Esophagus squamous epithelium (tissue), 5 donors: ENCODE data around the gene ARHGEF2. TPM values are rescaled to one million over a fixed set of nuclear protein-coding genes. Genes with fewer than 3 reads are reported as not detected.

Source experiments
- DNase-seq: peaks from one replicate; lab custom pipeline; 2025; lab: John Stamatoyannopoulos, UW
- H3K27ac ChIP-seq, 4 donors: fragments of 200-600 bp; sonication (generic); one replicate each; pipeline ENCODE4 v1.5.1; 2016 to 2019; ENCODE audit warnings: mild to moderate bottlenecking in 1 of 4
- H3K27me3 ChIP-seq, 4 donors: fragments of 200-600 bp; sonication (generic); 1 replicate in 3 of 4; 2 replicates in 1 of 4; pipeline versions ENCODE4 v1.5.1 to v1.6.0; 2017 to 2021; ENCODE audit warnings: antibody characterized with exemption in 1 of 4
- H3K36me3 ChIP-seq, 3 donors: fragments of 200-600 bp; sonication (generic); one replicate each; pipeline ENCODE4 v1.5.1; 2016 to 2019
- H3K4me1 ChIP-seq, 3 donors: fragments of 200-600 bp; sonication (generic); one replicate each; pipeline ENCODE4 v1.5.1; 2017 to 2019
- H3K4me3 ChIP-seq, 4 donors: fragments of 200-600 bp; sonication (generic); 1 replicate in 3 of 4; 2 replicates in 1 of 4; pipeline ENCODE4 v1.5.1; 2016 to 2019; ENCODE audit warnings: mild to moderate bottlenecking in 2 of 4, moderate library complexity in 1 of 4
- H3K9me3 ChIP-seq, 3 donors: fragments of 200-600 bp; sonication (generic); one replicate each; pipeline ENCODE4 v1.5.1; 2016 to 2019
- CTCF ChIP-seq, 6 experiments: fragments of 450-650 bp in 4 of 6; fragments of 200-600 bp in 2 of 6; sonication (generic) in 2 of 6; IDR thresholded peaks; one replicate each; pipeline ENCODE4 v1.5.1; 2016 to 2019; ENCODE audit warnings: antibody characterized with exemption in 6 of 6, mild to moderate bottlenecking in 4 of 6, moderate library complexity in 4 of 6
- POLR2A ChIP-seq, 4 donors: fragments of 450-650 bp; IDR thresholded peaks; one replicate each; pipeline ENCODE4 v1.6.1; 2017; ENCODE audit warnings: antibody characterized with exemption in 4 of 4, mild to moderate bottlenecking in 4 of 4, moderate library complexity in 3 of 4
- WGBS, 2 donors: methylation state at CpG; one replicate each; pipeline ENCODE4 v1.1.5; 2018; 5-methylcytosine and 5-hydroxymethylcytosine counted together
- intact Hi-C: fragments of 100-400 bp; cut with DNase I; formaldehyde crosslinking; loops from one replicate; pipeline ENCODE4 v1.15.0; 2022
- total RNA-seq, 4 donors: library from RNA; depleted of rRNA; stranded (reverse); fragments of >200 nt; gene quantifications; one replicate each; pipeline ENCODE4 v1.1.0, GENCODE V29; 2016
- donor health status: DM: yes; HTN: yes; CAD: no.

Gene ARHGEF2
- total RNA-seq, 4 donors from 2014 or later = 22.6 to 38.3 (median 27.5) TPM

- Histone ChIP-seq H3K4me1 (no peaks in the 10 kb centered on the region), H3K4me3 (no peak overlapping the region), H3K9me3 (no peaks in the 10 kb centered on the region), H3K27ac (no peak overlapping the region), H3K36me3 (peaks cover 23 to 97% (median 42%) of the 10 kb centered on the region in 3 donors), H3K27me3 (no peaks in the 10 kb centered on the region)
- intact Hi-C loops = no loop called here
- no peak for TF ChIP-seq POLR2A (IDR thresholded peaks at IDR 0.05)
- TF ChIP-seq CTCF (IDR thresholded peaks at IDR 0.05) = no peak
- 82 to 92% methylated on average over 4 of the region's 4 CpGs for WGBS, 2 donors
- DNase-seq = no peak
These were observed 33.9 kb upstream of the ARHGEF2 start for GRCh38 chr1:156012051-156012817.

GRCh38 chr1:156009404-156009803, 31.1 kb upstream of the ARHGEF2 start:
- peaks cover 0 to 4% (median 0%) of the 10 kb centered on the region in 3 donors for H3K4me1 ChIP-seq
- intact Hi-C loops = no loop called here
- DNase-seq = no peak
- H3K4me3 ChIP-seq = no peak overlapping the region
- 53 to 66% methylated on average over 2 to 3 of the region's 3 CpGs for WGBS, 2 donors
- TF ChIP-seq CTCF (IDR thresholded peaks at IDR 0.05) = no peak
- no peak for TF ChIP-seq POLR2A (IDR thresholded peaks at IDR 0.05)
- H3K36me3 ChIP-seq = peaks cover 23 to 73% (median 33%) of the 10 kb centered on the region in 3 donors
- H3K27me3 ChIP-seq = no peaks in the 10 kb centered on the region
- no peaks in the 10 kb centered on the region for H3K9me3 ChIP-seq
- H3K27ac ChIP-seq = no peak overlapping the region

- no peak for DNase-seq
- no peak overlapping the region for H3K4me3 ChIP-seq
- WGBS, 2 donors = 65 to 79% methylated on average over 5 to 6 of the region's 7 CpGs
- intact Hi-C loops = no loop called here
- peaks cover 19 to 47% (median 29%) of the 10 kb centered on the region in 3 donors for H3K36me3 ChIP-seq
- H3K4me1 ChIP-seq = peaks cover 0 to 25% (median 0%) of the 10 kb centered on the region in 3 donors
- TF ChIP-seq POLR2A (IDR thresholded peaks at IDR 0.05) (no peak), CTCF (IDR thresholded peaks at IDR 0.05) (no peak)
- no peaks in the 10 kb centered on the region for H3K9me3 ChIP-seq
- H3K27me3 ChIP-seq = no peaks in the 10 kb centered on the region
- no peak overlapping the region for H3K27ac ChIP-seq
These were observed 28.5 kb upstream of the ARHGEF2 start for GRCh38 chr1:156006666-156007376.

GRCh38 chr1:156004843-156005584, 26.7 kb upstream of the ARHGEF2 start:
- no peak overlapping the region for H3K27ac ChIP-seq
- intact Hi-C loops = no loop called here
- peaks cover 7 to 29% (median 17%) of the 10 kb centered on the region in 3 donors for H3K36me3 ChIP-seq
- H3K27me3 ChIP-seq = no peaks in the 10 kb centered on the region
- no peak overlapping the region for H3K4me3 ChIP-seq
- TF ChIP-seq POLR2A (IDR thresholded peaks at IDR 0.05) = no peak
- no peak for TF ChIP-seq CTCF (IDR thresholded peaks at IDR 0.05)
- peaks cover 0 to 39% (median 0%) of the 10 kb centered on the region in 3 donors for H3K4me1 ChIP-seq
- WGBS, 2 donors = 84 to 89% methylated on average over 2 to 3 of the region's 4 CpGs
- DNase-seq = no peak
- H3K9me3 ChIP-seq = no peaks in the 10 kb centered on the region
